Neural crest cell (in vitro differentiated cells): ENCODE results near the gene COL8A2. TPM values are rescaled to one million over a fixed set of nuclear protein-coding genes. Genes with fewer than 3 reads are reported as not detected.

Experiments
- DNase-seq: peaks from one replicate; pipeline ENCODE4 v3.0.0; 2021; ENCODE audit warnings: low read depth, mixed read lengths, low spot score
- H3K27ac Mint-ChIP-seq: one replicate; pipeline ENCODE4 v1.8.0; 2021; ENCODE audit warnings: mild to moderate bottlenecking, mixed read lengths; ENCODE audit not compliant: unreplicated experiment
- H3K27me3 Mint-ChIP-seq: 2 replicates; pipeline ENCODE4 v1.8.0; 2021; ENCODE audit warnings: low read depth, mild to moderate bottlenecking, mixed read lengths
- H3K36me3 Mint-ChIP-seq: 2 replicates; pipeline ENCODE4 v1.8.0; 2021; ENCODE audit warnings: low read depth, mild to moderate bottlenecking, mixed read lengths
- H3K4me1 Mint-ChIP-seq: 2 replicates; pipeline ENCODE4 v1.8.0; 2021; ENCODE audit warnings: mixed read lengths
- H3K4me3 Mint-ChIP-seq: one replicate; pipeline ENCODE4 v1.8.0; 2021; ENCODE audit warnings: mild to moderate bottlenecking, mixed read lengths
- H3K9me3 Mint-ChIP-seq: 2 replicates; pipeline ENCODE4 v1.8.0; 2021; ENCODE audit warnings: mixed read lengths
- CTCF ChIP-seq: fragments of 200-600 bp; sonication (generic); conservative IDR thresholded peaks from 2 replicates; pipeline ENCODE4 v1.5.0; 2021; ENCODE audit warnings: antibody characterized with exemption, mild to moderate bottlenecking
- total RNA-seq: library from RNA; stranded (reverse); gene quantifications from 2 replicates; pipeline ENCODE4 v1.2.1, GENCODE V29; 2021

Gene COL8A2
- total RNA-seq, 1 donor from 2014 or later = 0.09 TPM

GRCh38 chr1:36106269-36106668 lies 18.8 kb downstream of the COL8A2 start:
- Mint-ChIP-seq H3K4me3 (no peak overlapping the region), H3K27ac (no peak overlapping the region), H3K9me3 (no peaks in the 10 kb centered on the region), H3K4me1 (no peaks in the 10 kb centered on the region), H3K36me3 (no peaks in the 10 kb centered on the region), H3K27me3 (no peaks in the 10 kb centered on the region)
- no peak for TF ChIP-seq CTCF
- DNase-seq = no peak

GRCh38 chr1:36101546-36101945 lies 23.5 kb downstream of the COL8A2 start:
- Mint-ChIP-seq H3K27ac (no peak overlapping the region), H3K9me3 (no peaks in the 10 kb centered on the region), H3K36me3 (no peaks in the 10 kb centered on the region), H3K27me3 (no peaks in the 10 kb centered on the region), H3K4me1 (peaks cover under 1% of the 10 kb centered on the region), H3K4me3 (no peak overlapping the region)
- no peak for DNase-seq
- no peak for TF ChIP-seq CTCF

GRCh38 chr1:36100376-36100775 lies 24.6 kb downstream of the COL8A2 start:
- Mint-ChIP-seq H3K36me3 (no peaks in the 10 kb centered on the region), H3K4me3 (no peak overlapping the region), H3K27me3 (no peaks in the 10 kb centered on the region), H3K4me1 (peaks cover 4% of the 10 kb centered on the region), H3K27ac (no peak overlapping the region), H3K9me3 (no peaks in the 10 kb centered on the region)
- TF ChIP-seq CTCF = no peak
- DNase-seq = no peak

GRCh38 chr1:36099681-36100341 lies 25.2 kb downstream of the COL8A2 start:
- Mint-ChIP-seq H3K4me3 (no peak overlapping the region), H3K4me1 (peaks cover 4% of the 10 kb centered on the region), H3K36me3 (no peaks in the 10 kb centered on the region), H3K27me3 (no peaks in the 10 kb centered on the region), H3K9me3 (no peaks in the 10 kb centered on the region), H3K27ac (no peak overlapping the region)
- DNase-seq = peak; percentile 85
- peak; percentile 94 for TF ChIP-seq CTCF

- no peak for TF ChIP-seq CTCF
- no peaks in the 10 kb centered on the region for H3K36me3 Mint-ChIP-seq
- no peaks in the 10 kb centered on the region for H3K9me3 Mint-ChIP-seq
- no peak overlapping the region for H3K4me3 Mint-ChIP-seq
- no peak for DNase-seq
- H3K27ac Mint-ChIP-seq = no peak overlapping the region
- peaks cover 4% of the 10 kb centered on the region for H3K4me1 Mint-ChIP-seq
- H3K27me3 Mint-ChIP-seq = no peaks in the 10 kb centered on the region
Observed at GRCh38 chr1:36098650-36099365, 26.2 kb downstream of the COL8A2 start.
